ENCODE results near the gene KDM8. TPM values are rescaled to one million over a fixed set of nuclear protein-coding genes. Genes with fewer than 3 reads are reported as not detected.

KDM8 gene
- total and polyA plus RNA-seq, 2 experiments from 2014 or later = 5.1 to 5.7 TPM

GRCh38 chr16:27223701-27224100 lies 20.4 kb downstream of the KDM8 start:
- no peak for ATAC-seq
- no peak for DNase-seq (ENCODE audit: low spot score)
- Histone ChIP-seq H3K27ac (ENCODE audit: low read depth) (no peak overlapping the region), H3K27me3 (ENCODE audit: insufficient read depth) (no peaks in the 10 kb centered on the region), H3K4me3 (no peak overlapping the region), H3K4me2 (no peak overlapping the region), H3K9me2 (ENCODE audit: insufficient read depth) (no peaks in the 10 kb centered on the region), H4K20me1 (replicated peaks; ENCODE audit: insufficient read depth) (no peaks in the 10 kb centered on the region), H3K79me2 (replicated peaks; ENCODE audit: insufficient read depth) (no peaks in the 10 kb centered on the region), H2AFZ (no peak overlapping the region), H3K4me1 (ENCODE audit: insufficient read depth) (no peaks in the 10 kb centered on the region), H3F3A (replicated peaks; ENCODE audit: low read depth) (no peaks in the 10 kb centered on the region), H3K36me3 (ENCODE audit: insufficient read depth) (no peaks in the 10 kb centered on the region)
- peaks cover 4% of the 10 kb centered on the region; the same call in 2 of the 3 replicates for H3K4me1 Mint-ChIP-seq
- H3K36me3 Mint-ChIP-seq (ENCODE audit: low read depth) = peaks cover 5% of the 10 kb centered on the region; the same call in 2 of the 3 replicates
- H3K27ac Mint-ChIP-seq = peak overlapping the region; percentile 49; the same call in 1 of the 2 replicates
- peaks cover 3% of the 10 kb centered on the region; the same call in 2 of the 3 replicates for H3K9me3 Mint-ChIP-seq
- TF ChIP-seq NANOG (IDR thresholded peaks at IDR 0.05; ENCODE audit: borderline replicate concordance) = no peak
- TF ChIP-seq EZH2 (IDR thresholded peaks at IDR 0.05; ENCODE audit: low read depth, unreplicated experiment) = no peak
- TF ChIP-seq JUNB (IDR thresholded peaks at IDR 0.05; ENCODE audit: unreplicated experiment) = no peak
- no peak for TF ChIP-seq STAT1 (IDR thresholded peaks at IDR 0.05; ENCODE audit: unreplicated experiment)
- no peak overlapping the region for H3K4me3 Mint-ChIP-seq
- H3K27me3 Mint-ChIP-seq (ENCODE audit: insufficient read depth, low read depth, poor library complexity) = peaks cover 4% of the 10 kb centered on the region

- ATAC-seq (no peak), DNase-seq (ENCODE audit: low spot score) (no peak)
- H3K4me3 Mint-ChIP-seq = no peak overlapping the region
- H3K9me2 ChIP-seq (ENCODE audit: insufficient read depth) = no peaks in the 10 kb centered on the region
- H3K4me3 ChIP-seq = no peak overlapping the region
- H3K27me3 Mint-ChIP-seq (ENCODE audit: insufficient read depth, low read depth, poor library complexity) = peaks cover 4% of the 10 kb centered on the region
- H3K36me3 Mint-ChIP-seq (ENCODE audit: low read depth) = peaks cover 5% of the 10 kb centered on the region; the same call in 2 of the 3 replicates
- no peaks in the 10 kb centered on the region for H3K36me3 ChIP-seq (ENCODE audit: insufficient read depth)
- H3K4me1 ChIP-seq (ENCODE audit: insufficient read depth) = no peaks in the 10 kb centered on the region
- 0 out of 2 replicates have a peak overlapping the region, but pooled peaks have one; percentile 49 for H3K27ac Mint-ChIP-seq
- H3F3A ChIP-seq (replicated peaks; ENCODE audit: low read depth) = no peaks in the 10 kb centered on the region
- H3K9me3 Mint-ChIP-seq = peaks cover 3% of the 10 kb centered on the region; the same call in 2 of the 3 replicates
- no peak overlapping the region for H3K27ac ChIP-seq (ENCODE audit: low read depth)
- H2AFZ ChIP-seq = no peak overlapping the region
- no peaks in the 10 kb centered on the region for H3K27me3 ChIP-seq (ENCODE audit: insufficient read depth)
- H3K4me2 ChIP-seq = no peak overlapping the region
- H3K4me1 Mint-ChIP-seq = peaks cover 4% of the 10 kb centered on the region; the same call in 2 of the 3 replicates
- H4K20me1 ChIP-seq (replicated peaks; ENCODE audit: insufficient read depth) = no peaks in the 10 kb centered on the region
- H3K79me2 ChIP-seq (replicated peaks; ENCODE audit: insufficient read depth) = no peaks in the 10 kb centered on the region
- TF ChIP-seq STAT1 (IDR thresholded peaks at IDR 0.05; ENCODE audit: unreplicated experiment) = no peak
- no peak for TF ChIP-seq EZH2phosphoT487 (IDR thresholded peaks at IDR 0.05; ENCODE audit: unreplicated experiment)
- no peak for TF ChIP-seq ZNF114 (CRISPR knock-in tag; IDR thresholded peaks at IDR 0.05)
- no peak for TF ChIP-seq EZH2 (IDR thresholded peaks at IDR 0.05; ENCODE audit: low read depth, unreplicated experiment)
- TF ChIP-seq, protein P1, sequence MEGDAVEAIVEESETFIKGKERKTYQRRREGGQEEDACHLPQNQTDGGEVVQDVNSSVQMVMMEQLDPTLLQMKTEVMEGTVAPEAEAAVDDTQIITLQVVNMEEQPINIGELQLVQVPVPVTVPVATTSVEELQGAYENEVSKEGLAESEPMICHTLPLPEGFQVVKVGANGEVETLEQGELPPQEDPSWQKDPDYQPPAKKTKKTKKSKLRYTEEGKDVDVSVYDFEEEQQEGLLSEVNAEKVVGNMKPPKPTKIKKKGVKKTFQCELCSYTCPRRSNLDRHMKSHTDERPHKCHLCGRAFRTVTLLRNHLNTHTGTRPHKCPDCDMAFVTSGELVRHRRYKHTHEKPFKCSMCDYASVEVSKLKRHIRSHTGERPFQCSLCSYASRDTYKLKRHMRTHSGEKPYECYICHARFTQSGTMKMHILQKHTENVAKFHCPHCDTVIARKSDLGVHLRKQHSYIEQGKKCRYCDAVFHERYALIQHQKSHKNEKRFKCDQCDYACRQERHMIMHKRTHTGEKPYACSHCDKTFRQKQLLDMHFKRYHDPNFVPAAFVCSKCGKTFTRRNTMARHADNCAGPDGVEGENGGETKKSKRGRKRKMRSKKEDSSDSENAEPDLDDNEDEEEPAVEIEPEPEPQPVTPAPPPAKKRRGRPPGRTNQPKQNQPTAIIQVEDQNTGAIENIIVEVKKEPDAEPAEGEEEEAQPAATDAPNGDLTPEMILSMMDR (conservative IDR thresholded peaks at IDR 0.05; ENCODE audit: low read depth in 2 of 2) = no peak
- TF ChIP-seq ETS1 (IDR thresholded peaks at IDR 0.05) = no peak
- no peak for TF ChIP-seq NANOG (IDR thresholded peaks at IDR 0.05; ENCODE audit: borderline replicate concordance)
- no peak for TF ChIP-seq POLR2AphosphoS5 (IDR thresholded peaks at IDR 0.05; ENCODE audit: low read depth)
- TF ChIP-seq CREB1 (CRISPR knock-in tag; IDR thresholded peaks at IDR 0.05; ENCODE audit: low read depth) = no peak
- TF ChIP-seq JUNB (IDR thresholded peaks at IDR 0.05; ENCODE audit: unreplicated experiment) = no peak
- TF ChIP-seq, protein P2, sequence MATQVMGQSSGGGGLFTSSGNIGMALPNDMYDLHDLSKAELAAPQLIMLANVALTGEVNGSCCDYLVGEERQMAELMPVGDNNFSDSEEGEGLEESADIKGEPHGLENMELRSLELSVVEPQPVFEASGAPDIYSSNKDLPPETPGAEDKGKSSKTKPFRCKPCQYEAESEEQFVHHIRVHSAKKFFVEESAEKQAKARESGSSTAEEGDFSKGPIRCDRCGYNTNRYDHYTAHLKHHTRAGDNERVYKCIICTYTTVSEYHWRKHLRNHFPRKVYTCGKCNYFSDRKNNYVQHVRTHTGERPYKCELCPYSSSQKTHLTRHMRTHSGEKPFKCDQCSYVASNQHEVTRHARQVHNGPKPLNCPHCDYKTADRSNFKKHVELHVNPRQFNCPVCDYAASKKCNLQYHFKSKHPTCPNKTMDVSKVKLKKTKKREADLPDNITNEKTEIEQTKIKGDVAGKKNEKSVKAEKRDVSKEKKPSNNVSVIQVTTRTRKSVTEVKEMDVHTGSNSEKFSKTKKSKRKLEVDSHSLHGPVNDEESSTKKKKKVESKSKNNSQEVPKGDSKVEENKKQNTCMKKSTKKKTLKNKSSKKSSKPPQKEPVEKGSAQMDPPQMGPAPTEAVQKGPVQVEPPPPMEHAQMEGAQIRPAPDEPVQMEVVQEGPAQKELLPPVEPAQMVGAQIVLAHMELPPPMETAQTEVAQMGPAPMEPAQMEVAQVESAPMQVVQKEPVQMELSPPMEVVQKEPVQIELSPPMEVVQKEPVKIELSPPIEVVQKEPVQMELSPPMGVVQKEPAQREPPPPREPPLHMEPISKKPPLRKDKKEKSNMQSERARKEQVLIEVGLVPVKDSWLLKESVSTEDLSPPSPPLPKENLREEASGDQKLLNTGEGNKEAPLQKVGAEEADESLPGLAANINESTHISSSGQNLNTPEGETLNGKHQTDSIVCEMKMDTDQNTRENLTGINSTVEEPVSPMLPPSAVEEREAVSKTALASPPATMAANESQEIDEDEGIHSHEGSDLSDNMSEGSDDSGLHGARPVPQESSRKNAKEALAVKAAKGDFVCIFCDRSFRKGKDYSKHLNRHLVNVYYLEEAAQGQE (IDR thresholded peaks at IDR 0.05; ENCODE audit: unreplicated experiment) = no peak
Observed at GRCh38 chr16:27224271-27224737, 21.0 kb downstream of the KDM8 start.
